Fibroblast of skin of left quadriceps (primary cell): ENCODE measurements around the gene UBTD2.

Experiments used
- DNase-seq, 2 experiments: peaks; one replicate each; pipeline ENCODE4 v3.0.0-alpha.2; 2013; ENCODE audit warnings: low read depth in 2 of 2

UBTD2 gene

DNA sequence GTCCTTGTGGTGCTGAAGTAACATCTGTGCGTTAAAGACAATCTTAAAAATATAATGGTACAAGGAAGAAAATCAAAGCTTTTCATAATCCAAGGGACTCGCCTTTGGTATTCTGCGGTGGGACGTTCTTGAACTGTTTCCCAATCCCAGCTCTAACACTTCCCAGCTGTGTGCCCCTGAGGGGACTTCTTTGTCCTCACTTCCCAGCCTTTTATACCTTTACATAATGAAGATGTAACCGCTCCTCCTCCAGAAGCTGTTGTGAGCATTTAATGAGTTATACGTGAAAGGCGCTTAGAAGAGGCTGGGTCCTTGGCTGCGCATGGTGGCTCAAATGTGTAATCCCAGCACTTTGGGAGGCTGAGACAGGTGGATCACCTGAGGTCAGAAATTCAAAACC is 112.4 kb downstream of the UBTD2 start:
- DNase-seq: no peak

GRCh38 chr5:172170251-172170701 is 113.3 kb downstream of the UBTD2 start:
- DNase-seq: no peak

- DNase-seq: no peak
Measured at GRCh38 chr5:172169216-172169615, 114.3 kb downstream of the UBTD2 start.

DNA sequence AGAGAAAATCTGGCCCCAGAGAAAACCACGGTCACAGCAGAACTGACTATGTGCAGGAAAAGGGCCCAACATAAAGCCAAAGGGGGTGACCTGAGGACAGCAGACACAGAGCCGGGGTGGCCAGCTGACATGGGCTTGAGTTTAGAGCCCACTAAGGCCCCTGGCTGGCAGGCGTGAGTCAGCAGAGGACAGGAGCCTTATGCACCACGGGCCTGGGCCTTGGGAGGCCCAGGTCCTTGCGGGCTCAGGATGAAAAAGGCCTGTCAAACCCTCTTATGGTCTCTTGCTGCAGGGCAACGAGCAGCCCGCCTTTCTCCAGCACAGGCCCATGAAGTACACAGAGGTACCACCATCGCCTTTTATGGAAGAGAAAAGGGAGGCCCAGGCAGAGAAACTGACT is 115.3 kb downstream of the UBTD2 start:
- DNase-seq: no peak

GRCh38 chr5:172167895-172168294 is 115.7 kb downstream of the UBTD2 start:
- no peak for DNase-seq

GRCh38 chr5:172166030-172166826 is 117.3 kb downstream of the UBTD2 start:
- DNase-seq: no peak

DNA sequence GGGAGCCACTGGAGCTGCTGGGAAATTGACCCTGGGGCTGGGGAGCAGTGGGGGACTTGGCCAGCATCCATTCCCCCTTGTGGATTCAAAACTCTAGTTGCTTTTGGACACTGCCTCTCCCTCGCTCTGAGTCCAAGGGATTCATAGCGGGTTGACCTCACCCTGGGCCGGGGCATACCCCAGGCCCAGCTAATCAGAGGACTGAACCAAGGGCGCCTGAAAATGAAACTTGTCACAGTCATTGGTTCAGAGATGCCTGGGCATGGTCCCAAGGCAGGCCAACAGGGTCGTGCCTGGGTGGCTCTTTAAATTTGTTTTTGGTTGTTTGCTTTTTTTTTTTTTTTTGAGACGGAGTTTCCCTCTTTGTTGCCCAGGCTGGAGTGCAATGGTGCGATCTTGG is 118.1 kb downstream of the UBTD2 start:
- DNase-seq: no peak

DNA sequence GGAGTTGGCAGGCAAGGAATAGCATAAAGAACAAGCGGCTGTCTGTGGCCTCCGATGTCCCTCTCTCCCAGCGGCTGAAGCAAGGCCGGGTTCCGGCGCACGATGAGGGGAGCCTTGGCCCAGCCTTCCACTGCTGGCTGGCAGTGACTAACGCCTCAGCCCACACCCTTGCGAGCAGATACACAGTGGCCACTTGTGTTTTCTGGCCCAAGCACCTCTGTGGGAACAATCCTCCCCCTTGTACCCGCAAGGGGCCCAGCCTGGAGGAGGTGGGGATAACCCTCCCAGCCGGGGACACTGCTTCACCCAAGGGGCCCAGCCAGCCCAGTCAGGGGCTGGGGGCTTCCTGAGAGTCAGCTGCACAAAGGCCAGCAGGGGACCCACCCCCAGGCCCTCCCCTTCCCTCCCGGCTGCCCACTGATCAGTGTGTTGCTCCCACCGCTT is 118.8 kb downstream of the UBTD2 start:
- DNase-seq: no peak

DNA sequence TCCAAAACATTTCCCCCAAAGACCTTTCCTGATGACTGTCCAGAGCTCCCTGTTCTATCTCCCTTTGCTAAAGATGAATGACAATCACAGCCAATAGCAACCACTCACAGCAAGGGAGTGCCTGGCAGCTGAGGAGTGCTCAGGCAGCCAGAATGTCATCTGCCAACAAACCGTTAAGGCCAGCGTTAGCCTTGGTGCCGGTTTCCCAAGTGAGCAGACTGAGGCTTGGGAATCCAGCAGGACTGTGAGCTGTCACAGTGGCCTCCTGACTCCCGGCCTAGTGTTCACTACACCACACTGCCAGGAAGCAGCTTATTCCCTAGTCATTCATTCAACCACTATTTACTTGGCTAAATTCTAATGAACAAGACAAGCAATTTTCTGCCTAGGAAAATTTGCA is 120.2 kb downstream of the UBTD2 start:
- DNase-seq: no peak

DNA sequence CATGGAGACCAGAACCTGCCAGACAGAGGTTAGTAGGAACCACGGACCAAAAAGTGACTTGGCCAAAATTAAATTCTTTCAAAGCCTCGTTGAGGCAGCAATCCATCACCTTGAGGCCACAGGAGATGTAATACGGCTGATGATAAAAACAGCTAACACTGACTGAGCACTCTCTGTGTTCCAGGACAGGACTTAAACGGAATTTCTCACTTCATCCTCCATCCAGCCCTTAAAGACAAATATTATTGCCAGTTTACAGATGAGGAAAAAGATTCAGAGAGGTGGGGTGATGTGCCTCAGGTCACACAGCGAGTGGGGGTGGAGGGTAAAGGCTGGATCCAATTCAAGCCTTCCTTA is 120.6 kb downstream of the UBTD2 start:
- DNase-seq: no peak

DNA sequence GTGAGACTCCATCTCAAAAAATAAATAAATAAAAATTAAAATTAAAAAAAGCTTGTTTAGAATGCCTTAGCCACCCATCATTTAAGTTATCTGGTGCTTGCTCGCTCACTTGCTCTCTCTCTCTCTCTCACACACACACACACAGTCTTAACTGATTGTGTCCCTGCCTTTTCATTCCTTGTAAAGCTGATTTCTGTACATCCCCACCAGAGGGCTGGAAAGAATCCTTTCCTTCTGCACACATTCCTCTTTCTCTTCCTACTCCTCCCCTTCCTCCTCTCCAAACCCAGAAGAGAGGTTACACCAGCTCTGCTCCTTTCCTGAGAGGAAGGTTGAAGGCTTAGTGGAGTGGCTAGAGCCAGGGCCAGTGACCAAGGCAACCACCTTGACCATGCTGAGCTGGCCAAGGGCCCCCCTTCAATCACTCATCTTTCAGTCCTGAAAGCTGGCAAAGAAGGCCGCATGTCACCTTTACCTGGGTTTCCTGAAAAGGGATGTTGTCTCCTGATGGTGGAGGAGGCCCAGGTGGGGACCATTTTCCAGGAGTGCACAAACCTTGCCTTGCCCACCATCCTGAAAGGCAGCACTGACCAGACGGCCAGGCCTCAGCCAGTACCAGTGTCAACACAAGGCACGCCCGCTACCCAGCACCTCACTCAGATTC is 121.1 kb downstream of the UBTD2 start:
- peak in 1 of 2 experiments; percentile 20 for DNase-seq

GRCh38 chr5:172160506-172160905 is 123.1 kb downstream of the UBTD2 start:
- no peak for DNase-seq
